SK-N-SH treated with all-trans-retinoic acid at 6 μM for 48 hours (cell line): ENCODE measurements around the gene CYP26C1.

Experiments
- ESRRG ChIP-seq: fragments of 250-450 bp; sonication (Bioruptor Pico); IDR thresholded peaks from 2 replicates; pipeline ENCODE4 v1.6.1; 2021; ENCODE audit warnings: mild to moderate bottlenecking
- PPARA ChIP-seq: fragments of 250-450 bp; sonication (Bioruptor Pico); IDR thresholded peaks from 2 replicates; pipeline ENCODE4 v1.5.0; 2020; ENCODE audit warnings: mild to moderate bottlenecking, borderline replicate concordance
- RARB ChIP-seq: fragments of 250-450 bp; sonication (Bioruptor Pico); IDR thresholded peaks from 2 replicates; pipeline ENCODE4 v1.8.0; 2021; ENCODE audit warnings: mild to moderate bottlenecking, moderate library complexity
- SNAI2 ChIP-seq: fragments of 250-450 bp; sonication (Bioruptor Pico); IDR thresholded peaks from 2 replicates; pipeline ENCODE4 v1.5.0; 2020; ENCODE audit warnings: mild to moderate bottlenecking, moderate library complexity
- TOX ChIP-seq: fragments of 250-450 bp; sonication (Bioruptor Pico); IDR thresholded peaks from 2 replicates; pipeline ENCODE4 v1.8.0; 2021; ENCODE audit warnings: mild to moderate bottlenecking, moderate library complexity, borderline replicate concordance
- ZFP3 ChIP-seq: fragments of 250-450 bp; sonication (Bioruptor Pico); IDR thresholded peaks from 2 replicates; pipeline ENCODE4 v1.5.0; 2020; ENCODE audit warnings: mild to moderate bottlenecking, moderate library complexity
- ZFP30 ChIP-seq: fragments of 450-650 bp; formaldehyde crosslinking; IDR thresholded peaks from 2 replicates; pipeline ENCODE4 v1.5.0; 2022; ENCODE audit warnings: mild to moderate bottlenecking, moderate library complexity
- ZNF565 ChIP-seq: fragments of 450-650 bp; formaldehyde crosslinking; conservative IDR thresholded peaks from 2 replicates; pipeline ENCODE4 v1.5.0; 2020; ENCODE audit warnings: low read depth, mild to moderate bottlenecking, moderate library complexity
- TF ChIP-seq, protein P1 (sequence below): fragments of 250-450 bp; sonication (Bioruptor Pico); IDR thresholded peaks from 2 replicates; pipeline ENCODE4 v1.8.0; 2020; ENCODE audit warnings: mild to moderate bottlenecking, moderate library complexity, borderline replicate concordance
- TF ChIP-seq, protein P2 (sequence below): fragments of 250-450 bp; sonication (Bioruptor Pico); IDR thresholded peaks from 2 replicates; pipeline ENCODE4 v1.5.0; 2020; ENCODE audit warnings: mild to moderate bottlenecking, moderate library complexity
- TF ChIP-seq, protein P3 (sequence below): fragments of 250-450 bp; sonication (Bioruptor Pico); IDR thresholded peaks from 2 replicates; pipeline ENCODE4 v1.5.1; 2020; ENCODE audit warnings: low read depth, mild to moderate bottlenecking, moderate library complexity

DNA sequence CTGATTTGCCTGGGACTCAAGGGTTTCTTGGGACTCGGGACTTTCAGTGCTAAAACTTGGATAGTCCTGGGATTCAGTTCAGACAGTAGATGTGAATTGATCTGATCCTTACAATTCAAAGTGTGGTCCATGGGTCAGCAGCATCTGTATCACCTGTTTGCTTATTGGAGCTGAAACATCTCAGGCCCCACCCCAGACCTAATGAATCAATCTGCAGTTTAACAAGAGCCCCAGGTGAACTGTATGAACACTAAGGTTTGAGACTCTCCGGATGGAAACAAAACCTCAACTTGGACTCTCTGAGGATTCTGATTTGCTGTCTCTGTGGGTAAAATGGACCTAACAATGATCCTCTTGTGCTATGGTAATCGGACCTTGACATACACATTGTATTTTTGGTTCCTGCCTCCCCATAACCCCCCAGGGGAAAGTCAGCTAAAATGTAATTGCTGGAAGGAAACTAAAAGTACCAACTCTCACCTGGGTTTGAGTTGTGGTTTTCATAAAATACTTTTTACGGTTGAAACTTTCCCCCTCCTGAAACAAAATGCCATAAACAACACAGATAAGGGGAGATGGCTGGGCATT, 24.8 kb downstream of the CYP26C1 start:
- no peak for TF ChIP-seq PPARA (CRISPR knock-in tag)
- no peak for TF ChIP-seq TOX
- no peak for TF ChIP-seq RARB (CRISPR knock-in tag)
- TF ChIP-seq, protein P1, sequence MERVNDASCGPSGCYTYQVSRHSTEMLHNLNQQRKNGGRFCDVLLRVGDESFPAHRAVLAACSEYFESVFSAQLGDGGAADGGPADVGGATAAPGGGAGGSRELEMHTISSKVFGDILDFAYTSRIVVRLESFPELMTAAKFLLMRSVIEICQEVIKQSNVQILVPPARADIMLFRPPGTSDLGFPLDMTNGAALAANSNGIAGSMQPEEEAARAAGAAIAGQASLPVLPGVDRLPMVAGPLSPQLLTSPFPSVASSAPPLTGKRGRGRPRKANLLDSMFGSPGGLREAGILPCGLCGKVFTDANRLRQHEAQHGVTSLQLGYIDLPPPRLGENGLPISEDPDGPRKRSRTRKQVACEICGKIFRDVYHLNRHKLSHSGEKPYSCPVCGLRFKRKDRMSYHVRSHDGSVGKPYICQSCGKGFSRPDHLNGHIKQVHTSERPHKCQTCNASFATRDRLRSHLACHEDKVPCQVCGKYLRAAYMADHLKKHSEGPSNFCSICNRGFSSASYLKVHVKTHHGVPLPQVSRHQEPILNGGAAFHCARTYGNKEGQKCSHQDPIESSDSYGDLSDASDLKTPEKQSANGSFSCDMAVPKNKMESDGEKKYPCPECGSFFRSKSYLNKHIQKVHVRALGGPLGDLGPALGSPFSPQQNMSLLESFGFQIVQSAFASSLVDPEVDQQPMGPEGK = no peak
- TF ChIP-seq, protein P2, sequence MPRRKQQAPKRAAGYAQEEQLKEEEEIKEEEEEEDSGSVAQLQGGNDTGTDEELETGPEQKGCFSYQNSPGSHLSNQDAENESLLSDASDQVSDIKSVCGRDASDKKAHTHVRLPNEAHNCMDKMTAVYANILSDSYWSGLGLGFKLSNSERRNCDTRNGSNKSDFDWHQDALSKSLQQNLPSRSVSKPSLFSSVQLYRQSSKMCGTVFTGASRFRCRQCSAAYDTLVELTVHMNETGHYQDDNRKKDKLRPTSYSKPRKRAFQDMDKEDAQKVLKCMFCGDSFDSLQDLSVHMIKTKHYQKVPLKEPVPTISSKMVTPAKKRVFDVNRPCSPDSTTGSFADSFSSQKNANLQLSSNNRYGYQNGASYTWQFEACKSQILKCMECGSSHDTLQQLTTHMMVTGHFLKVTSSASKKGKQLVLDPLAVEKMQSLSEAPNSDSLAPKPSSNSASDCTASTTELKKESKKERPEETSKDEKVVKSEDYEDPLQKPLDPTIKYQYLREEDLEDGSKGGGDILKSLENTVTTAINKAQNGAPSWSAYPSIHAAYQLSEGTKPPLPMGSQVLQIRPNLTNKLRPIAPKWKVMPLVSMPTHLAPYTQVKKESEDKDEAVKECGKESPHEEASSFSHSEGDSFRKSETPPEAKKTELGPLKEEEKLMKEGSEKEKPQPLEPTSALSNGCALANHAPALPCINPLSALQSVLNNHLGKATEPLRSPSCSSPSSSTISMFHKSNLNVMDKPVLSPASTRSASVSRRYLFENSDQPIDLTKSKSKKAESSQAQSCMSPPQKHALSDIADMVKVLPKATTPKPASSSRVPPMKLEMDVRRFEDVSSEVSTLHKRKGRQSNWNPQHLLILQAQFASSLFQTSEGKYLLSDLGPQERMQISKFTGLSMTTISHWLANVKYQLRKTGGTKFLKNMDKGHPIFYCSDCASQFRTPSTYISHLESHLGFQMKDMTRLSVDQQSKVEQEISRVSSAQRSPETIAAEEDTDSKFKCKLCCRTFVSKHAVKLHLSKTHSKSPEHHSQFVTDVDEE (CRISPR knock-in tag) = no peak
- TF ChIP-seq ZNF565 (CRISPR knock-in tag) = no peak
- TF ChIP-seq, protein P3, sequence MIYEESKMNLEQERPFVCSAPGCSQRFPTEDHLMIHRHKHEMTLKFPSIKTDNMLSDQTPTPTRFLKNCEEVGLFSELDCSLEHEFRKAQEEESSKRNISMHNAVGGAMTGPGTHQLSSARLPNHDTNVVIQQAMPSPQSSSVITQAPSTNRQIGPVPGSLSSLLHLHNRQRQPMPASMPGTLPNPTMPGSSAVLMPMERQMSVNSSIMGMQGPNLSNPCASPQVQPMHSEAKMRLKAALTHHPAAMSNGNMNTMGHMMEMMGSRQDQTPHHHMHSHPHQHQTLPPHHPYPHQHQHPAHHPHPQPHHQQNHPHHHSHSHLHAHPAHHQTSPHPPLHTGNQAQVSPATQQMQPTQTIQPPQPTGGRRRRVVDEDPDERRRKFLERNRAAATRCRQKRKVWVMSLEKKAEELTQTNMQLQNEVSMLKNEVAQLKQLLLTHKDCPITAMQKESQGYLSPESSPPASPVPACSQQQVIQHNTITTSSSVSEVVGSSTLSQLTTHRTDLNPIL (CRISPR knock-in tag) = no peak
- TF ChIP-seq ZFP3 = no peak
- no peak for TF ChIP-seq ZFP30 (CRISPR knock-in tag)
- TF ChIP-seq SNAI2 (CRISPR knock-in tag) = no peak
- no peak for TF ChIP-seq ESRRG
